ENCODE measurements around the gene MYOD1. TPM values are rescaled to one million over a fixed set of nuclear protein-coding genes. Genes with fewer than 3 reads are reported as not detected.

The MYOD1 gene
- total RNA-seq, 2 experiments from 2014 or later, result not detected

GRCh38 chr11:17707830-17708229 lies 11.5 kb upstream of the MYOD1 start:
- Histone ChIP-seq H3K27ac (ENCODE audit: low read depth, low read length, poor library complexity, severe bottlenecking) (no peak overlapping the region), H3K79me2 (ENCODE audit: insufficient read depth, low read depth, low read length) (no peaks in the 10 kb centered on the region), H3K9me3 (ENCODE audit: low read length) (no peaks in the 10 kb centered on the region), H3K9me2 (ENCODE audit: insufficient read depth, low read length) (no peaks in the 10 kb centered on the region), H3K4me1 (ENCODE audit: insufficient read depth, low read length, poor library complexity, severe bottlenecking) (no peaks in the 10 kb centered on the region), H2AFZ (ENCODE audit: low read length) (no peak overlapping the region), H3K36me3 (ENCODE audit: insufficient read depth, low read length) (no peaks in the 10 kb centered on the region), H4K20me1 (ENCODE audit: insufficient read depth, low read length) (no peaks in the 10 kb centered on the region), H3K4me2 (ENCODE audit: low read length) (no peak overlapping the region), H3K4me3 (ENCODE audit: low read depth, low read length, poor library complexity, severe bottlenecking) (no peak overlapping the region)
- POLR2A ChIA-PET, result no interaction called here
- no peak for DNase-seq (ENCODE audit: low spot score)
- no peak for TF ChIP-seq EZH2phosphoT487 (IDR thresholded peaks at IDR 0.05; ENCODE audit: borderline replicate concordance, low read depth, low read length)
- no peak for TF ChIP-seq CTCF (conservative IDR thresholded peaks at IDR 0.05; ENCODE audit: low read length)
- CTCF ChIA-PET (ENCODE audit: unreplicated experiment), result no interaction called here
- BruUV-seq (replicated peaks), result no TSS peak
- intact Hi-C loops (cut with micrococcal nuclease; ENCODE audit: unreplicated experiment), result no loop called here

- ChIA-PET CTCF (ENCODE audit: unreplicated experiment) (no interaction called here), POLR2A (no interaction called here)
- no peak overlapping the region for H2AFZ ChIP-seq (ENCODE audit: low read length)
- H3K4me3 ChIP-seq (ENCODE audit: low read depth, low read length, poor library complexity, severe bottlenecking), result no peak overlapping the region
- no peak overlapping the region for H3K27ac ChIP-seq (ENCODE audit: low read depth, low read length, poor library complexity, severe bottlenecking)
- H3K79me2 ChIP-seq (ENCODE audit: insufficient read depth, low read depth, low read length), result no peaks in the 10 kb centered on the region
- no peaks in the 10 kb centered on the region for H3K4me1 ChIP-seq (ENCODE audit: insufficient read depth, low read length, poor library complexity, severe bottlenecking)
- no TSS peak for BruUV-seq (replicated peaks)
- H3K9me2 ChIP-seq (ENCODE audit: insufficient read depth, low read length), result no peaks in the 10 kb centered on the region
- intact Hi-C loops (cut with micrococcal nuclease; ENCODE audit: unreplicated experiment), result no loop called here
- H3K4me2 ChIP-seq (ENCODE audit: low read length), result no peak overlapping the region
- no peak for TF ChIP-seq EZH2phosphoT487 (IDR thresholded peaks at IDR 0.05; ENCODE audit: borderline replicate concordance, low read depth, low read length)
- TF ChIP-seq CTCF (conservative IDR thresholded peaks at IDR 0.05; ENCODE audit: low read length), result no peak
- H3K9me3 ChIP-seq (ENCODE audit: low read length), result no peaks in the 10 kb centered on the region
- no peaks in the 10 kb centered on the region for H3K36me3 ChIP-seq (ENCODE audit: insufficient read depth, low read length)
- H4K20me1 ChIP-seq (ENCODE audit: insufficient read depth, low read length), result no peaks in the 10 kb centered on the region
- DNase-seq (ENCODE audit: low spot score), result no peak
Measured at GRCh38 chr11:17711836-17712235, 7.5 kb upstream of the MYOD1 start.

- TF ChIP-seq EZH2phosphoT487 (IDR thresholded peaks at IDR 0.05; ENCODE audit: borderline replicate concordance, low read depth, low read length) (no peak), CTCF (conservative IDR thresholded peaks at IDR 0.05; ENCODE audit: low read length) (no peak)
- ChIA-PET POLR2A (interaction anchor here (0.6 kb wide), 1 partner anchor 1119 kb away, joined by 4 read pairs; no protein-coding TSS in a partner anchor), CTCF (ENCODE audit: unreplicated experiment) (no interaction called here)
- intact Hi-C loops (cut with micrococcal nuclease; ENCODE audit: unreplicated experiment), result no loop called here
- H3K4me1 ChIP-seq (ENCODE audit: insufficient read depth, low read length, poor library complexity, severe bottlenecking), result no peaks in the 10 kb centered on the region
- no peaks in the 10 kb centered on the region for H3K36me3 ChIP-seq (ENCODE audit: insufficient read depth, low read length)
- no peak overlapping the region for H3K4me3 ChIP-seq (ENCODE audit: low read depth, low read length, poor library complexity, severe bottlenecking)
- no peak overlapping the region for H3K27ac ChIP-seq (ENCODE audit: low read depth, low read length, poor library complexity, severe bottlenecking)
- H3K9me3 ChIP-seq (ENCODE audit: low read length), result no peaks in the 10 kb centered on the region
- no peaks in the 10 kb centered on the region for H3K9me2 ChIP-seq (ENCODE audit: insufficient read depth, low read length)
- no peaks in the 10 kb centered on the region for H4K20me1 ChIP-seq (ENCODE audit: insufficient read depth, low read length)
- no peak for DNase-seq (ENCODE audit: low spot score)
- no TSS peak for BruUV-seq (replicated peaks)
- H3K4me2 ChIP-seq (ENCODE audit: low read length), result no peak overlapping the region
- H2AFZ ChIP-seq (ENCODE audit: low read length), result no peak overlapping the region
- no peaks in the 10 kb centered on the region for H3K79me2 ChIP-seq (ENCODE audit: insufficient read depth, low read depth, low read length)
Measured at GRCh38 chr11:17713851-17714250, 5.5 kb upstream of the MYOD1 start.
